HG02884 (cell line): Measurements from ENCODE around the gene COL27A1.
A peak's percentile ranks its signal among the peaks of the same experiment; 100 is the strongest.

Source experiments
- ATAC-seq: cut with Tn5 transposase; IDR thresholded peaks from one replicate; pipeline ENCODE4 v1.9.1; 2021; ENCODE audit warnings: mild to moderate bottlenecking, moderate library complexity; ENCODE audit not compliant: unreplicated experiment

The COL27A1 gene

DNA sequence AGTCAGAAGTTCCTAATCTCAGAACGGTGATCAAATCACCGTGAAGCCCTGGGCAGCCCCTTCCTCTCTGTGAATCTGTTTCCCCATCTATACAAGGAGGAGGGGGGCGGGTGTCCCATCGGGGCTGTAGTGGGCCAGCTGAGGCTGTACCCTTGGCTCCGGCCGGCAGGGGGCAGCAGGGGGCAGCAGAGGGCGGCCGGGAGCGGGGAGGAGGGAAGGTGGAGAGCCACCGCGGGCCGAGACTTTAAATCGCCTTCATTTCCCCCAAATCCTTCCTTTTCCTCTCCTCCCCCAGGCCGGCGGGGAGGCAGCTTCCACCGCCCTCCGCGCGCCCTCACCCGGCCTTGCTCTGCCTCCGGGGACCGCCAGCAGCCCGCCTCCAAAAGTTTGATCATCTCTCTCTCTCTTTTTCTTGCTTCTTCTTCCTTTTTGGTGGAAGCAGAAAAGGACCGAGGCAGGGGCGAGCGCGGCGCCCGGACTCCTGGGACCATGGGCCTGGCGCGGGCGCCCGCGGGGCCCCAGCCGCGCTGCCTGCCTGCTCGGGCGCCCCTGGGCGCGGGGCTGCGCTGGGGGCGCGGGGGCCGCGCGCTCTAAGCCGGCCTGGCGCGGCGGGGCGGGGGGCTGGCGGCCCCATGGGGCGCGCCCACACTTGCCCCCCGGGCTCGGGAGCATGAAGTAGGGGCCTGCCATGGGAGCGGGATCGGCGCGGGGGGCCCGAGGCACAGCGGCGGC, at the start of gene COL27A1:
Gene COL27A1 (plus strand): TSS at position 275 of the 732 bp plus-strand sequence. CDS start 414 bp downstream, at position 689.
- ATAC-seq, result peak; percentile 90

DNA sequence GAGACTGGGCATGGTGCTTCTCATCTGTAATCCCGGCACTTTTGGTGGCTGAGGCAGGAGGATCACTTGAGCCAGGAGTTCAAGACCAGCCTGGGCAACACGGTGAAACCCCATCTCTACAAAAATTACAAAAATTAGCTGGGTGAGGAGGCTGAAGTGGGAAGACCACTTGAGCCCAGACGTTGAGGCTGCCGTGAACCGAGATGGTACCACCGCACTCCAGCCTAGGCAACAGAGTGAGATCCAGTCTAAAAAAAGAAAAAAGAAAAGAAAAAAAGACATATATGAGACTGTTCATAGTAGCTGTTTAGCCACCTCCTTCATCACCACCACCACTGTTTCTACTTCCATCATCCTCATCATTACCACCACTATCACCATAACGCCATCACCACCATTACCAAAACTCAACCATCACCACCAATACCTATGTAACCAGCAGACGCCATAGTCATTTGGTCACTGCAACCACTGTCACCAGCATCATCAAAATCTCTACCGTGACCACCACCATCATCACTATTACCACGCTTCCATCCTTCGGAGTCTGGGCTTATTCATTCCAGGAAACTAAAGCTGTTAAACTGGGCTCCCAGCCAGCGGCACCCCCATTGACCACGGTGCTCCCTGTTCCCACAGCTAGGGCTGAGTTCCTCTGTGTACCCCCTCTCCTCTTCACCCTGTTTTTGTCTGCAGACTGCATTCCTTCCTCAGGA, 47.9 kb upstream of the COL27A1 start:
- ATAC-seq, result no peak

DNA sequence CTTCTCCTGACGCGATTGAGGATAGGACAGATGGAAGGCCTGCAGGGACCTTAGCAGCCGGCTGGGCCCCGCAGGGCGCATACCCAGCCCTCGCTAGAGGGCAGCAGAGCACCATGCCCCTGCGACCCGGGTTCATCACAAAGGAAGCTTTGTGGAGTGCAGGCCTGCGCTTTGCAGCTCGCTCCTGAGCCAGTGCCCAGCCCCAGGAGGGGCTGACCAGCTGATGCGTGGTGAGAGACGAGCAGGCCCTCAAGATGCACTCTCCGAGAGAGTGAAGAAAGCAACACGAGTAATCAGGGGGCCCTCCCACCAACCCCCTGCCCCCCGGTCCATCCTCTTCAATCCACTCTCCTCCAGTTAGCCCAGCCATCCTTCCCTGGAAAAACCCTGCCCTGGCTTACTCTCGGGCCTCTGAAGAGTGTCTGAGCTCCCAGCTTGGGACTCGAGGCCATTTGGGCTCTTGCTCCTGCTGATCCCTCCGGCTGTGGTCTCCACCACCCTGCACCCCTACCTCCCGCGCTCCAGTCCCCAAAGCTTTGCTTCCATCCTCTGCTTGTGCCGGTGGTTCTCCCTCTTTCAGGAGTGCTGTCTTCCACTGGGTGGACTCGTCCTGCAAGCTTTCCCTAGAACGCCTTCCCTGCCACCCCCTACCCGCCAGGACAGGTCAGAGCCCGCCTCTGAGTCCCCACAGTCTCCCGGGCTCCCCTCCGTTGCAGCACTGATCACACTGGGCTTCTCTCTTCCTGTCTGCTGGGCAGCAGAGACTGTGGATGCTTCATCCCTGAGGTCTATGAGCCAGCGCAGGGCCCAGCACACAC, 47.1 kb upstream of the COL27A1 start:
- ATAC-seq, result no peak

DNA sequence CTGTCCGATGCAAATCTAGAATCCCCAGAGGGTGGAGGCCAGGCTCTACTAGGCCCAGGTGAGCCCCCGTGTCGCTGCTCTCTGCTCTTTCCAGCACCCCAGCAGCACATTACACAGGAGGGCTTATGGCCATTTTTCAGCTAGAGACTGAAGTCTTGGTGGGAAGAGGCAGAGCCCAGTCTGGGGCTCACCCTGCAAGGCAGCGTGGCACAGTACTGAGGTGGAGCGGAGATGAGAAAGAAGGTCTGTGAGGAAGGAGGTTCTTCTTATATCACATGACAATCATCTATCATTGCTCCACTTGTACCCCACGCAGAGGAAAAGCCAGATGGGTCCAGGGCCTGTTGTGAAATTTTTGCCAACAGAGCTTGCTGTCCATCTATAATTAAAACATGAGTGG, 46.2 kb upstream of the COL27A1 start:
- ATAC-seq, result no peak

DNA sequence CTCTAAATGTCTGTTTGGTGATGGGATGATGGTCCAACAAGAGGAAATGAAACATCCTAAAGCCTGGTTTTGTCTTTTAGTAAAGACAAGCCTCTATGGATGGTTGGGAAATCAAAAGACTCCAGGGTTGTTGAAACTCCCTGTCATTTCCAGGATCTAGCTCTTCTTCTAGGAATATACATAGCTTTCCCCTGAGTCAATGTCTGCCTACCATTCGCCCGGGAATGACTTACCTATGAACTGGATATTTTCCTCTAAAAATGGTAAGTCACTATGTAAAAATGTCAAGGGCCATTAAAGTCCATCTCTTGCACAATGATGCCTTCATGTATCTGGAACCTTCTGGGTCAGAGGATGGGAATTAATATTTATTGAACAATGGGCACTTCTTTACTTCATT, 45.2 kb upstream of the COL27A1 start:
- no peak for ATAC-seq

DNA sequence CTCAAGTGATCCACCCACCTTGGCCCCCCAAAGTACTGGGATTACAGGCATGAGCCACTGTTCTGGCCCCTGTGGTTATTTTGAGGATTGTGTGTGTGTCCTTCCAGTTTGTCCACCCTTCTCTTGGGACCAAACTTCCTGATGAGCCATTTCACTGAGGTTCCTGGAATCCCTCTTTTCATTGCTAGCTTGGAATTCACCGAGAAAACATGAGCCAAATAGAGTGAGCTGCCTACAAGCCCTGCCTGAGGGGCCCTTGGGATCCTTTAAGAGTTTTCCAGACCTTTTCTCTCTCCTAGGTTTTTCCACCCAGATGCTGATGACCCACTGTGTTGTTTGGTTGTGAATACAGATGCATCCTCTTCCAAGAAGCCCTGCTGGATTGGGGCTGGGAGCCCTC, 43.0 kb upstream of the COL27A1 start:
- no peak for ATAC-seq

DNA sequence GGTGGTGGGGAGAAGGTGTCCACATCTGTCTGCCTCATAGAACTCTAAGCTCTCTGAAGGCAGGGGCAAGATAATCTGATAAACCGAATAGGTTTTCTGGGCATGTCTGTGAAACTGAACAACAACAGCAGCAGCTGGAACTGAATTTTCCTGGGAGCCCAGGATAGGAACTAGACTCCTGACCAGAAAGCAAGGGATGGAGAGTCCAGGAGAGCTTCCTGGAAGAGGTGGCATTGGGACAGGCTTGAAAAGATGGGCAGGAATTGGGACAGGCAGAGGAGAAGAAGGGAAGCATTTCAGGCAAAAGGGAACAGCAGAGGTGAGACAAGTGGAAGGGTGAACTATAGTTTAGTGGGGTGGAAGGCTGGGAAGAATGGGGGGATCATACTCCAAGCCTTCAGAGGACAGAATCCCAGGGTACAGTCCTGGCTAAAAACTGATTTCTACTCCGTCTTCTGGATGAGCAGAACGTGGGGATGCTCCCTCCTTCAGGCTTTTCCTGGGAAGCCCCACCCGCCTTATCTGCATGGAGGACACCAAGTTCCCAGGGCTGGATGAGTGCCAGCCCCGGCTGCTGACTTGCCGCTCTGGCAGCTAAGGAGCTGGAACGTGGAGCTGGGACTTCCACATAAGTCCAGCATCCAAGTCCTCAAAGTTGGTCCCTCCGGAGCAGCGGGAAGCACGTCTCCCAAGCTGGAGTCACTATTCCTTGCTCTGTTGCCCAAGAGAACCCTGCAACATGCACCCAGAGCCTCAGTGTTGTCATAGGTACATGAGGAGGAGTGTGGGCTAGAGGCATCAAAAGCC, 42.4 kb upstream of the COL27A1 start:
- ATAC-seq, result no peak

DNA sequence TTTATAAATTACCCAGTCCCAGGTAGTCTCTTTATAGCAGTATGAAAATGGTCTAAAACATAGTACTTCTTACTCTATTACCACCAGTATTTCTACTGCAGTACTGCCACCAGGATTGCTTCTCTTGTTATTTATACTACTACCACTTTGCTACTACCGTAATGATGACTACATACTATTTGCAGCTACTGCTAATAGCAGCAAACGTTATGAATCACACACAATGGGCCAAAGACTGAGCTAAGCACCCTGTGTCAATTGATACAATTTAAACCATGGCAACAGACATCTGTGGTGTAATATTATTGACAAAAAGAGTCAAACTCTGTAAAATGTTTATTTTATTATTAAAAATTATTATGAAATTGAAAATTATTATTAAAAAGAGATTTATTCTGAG, 41.0 kb upstream of the COL27A1 start:
- ATAC-seq, result no peak

DNA sequence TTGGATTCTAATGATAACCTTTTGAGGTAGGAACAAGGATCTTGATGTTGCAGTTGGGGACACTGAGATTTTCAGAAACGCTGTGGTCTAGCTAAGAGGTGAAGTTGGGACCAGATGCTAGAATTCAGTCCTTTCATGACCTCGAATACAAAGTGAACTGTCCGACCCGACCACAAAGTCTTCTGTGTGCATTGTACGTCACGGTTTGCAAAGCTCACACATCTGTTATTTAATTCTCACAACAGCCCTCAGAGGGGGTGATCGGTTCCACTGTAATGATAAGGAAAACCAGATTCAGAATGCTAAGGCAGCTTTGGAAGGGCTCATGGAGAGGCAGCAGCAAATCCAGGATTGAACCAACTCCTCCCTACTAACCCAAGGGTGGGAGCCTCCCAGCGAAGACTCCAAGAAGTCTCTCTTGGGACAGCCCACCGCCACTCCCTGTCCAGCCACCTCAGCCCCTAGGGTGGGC, 39.6 kb upstream of the COL27A1 start:
- no peak for ATAC-seq

DNA sequence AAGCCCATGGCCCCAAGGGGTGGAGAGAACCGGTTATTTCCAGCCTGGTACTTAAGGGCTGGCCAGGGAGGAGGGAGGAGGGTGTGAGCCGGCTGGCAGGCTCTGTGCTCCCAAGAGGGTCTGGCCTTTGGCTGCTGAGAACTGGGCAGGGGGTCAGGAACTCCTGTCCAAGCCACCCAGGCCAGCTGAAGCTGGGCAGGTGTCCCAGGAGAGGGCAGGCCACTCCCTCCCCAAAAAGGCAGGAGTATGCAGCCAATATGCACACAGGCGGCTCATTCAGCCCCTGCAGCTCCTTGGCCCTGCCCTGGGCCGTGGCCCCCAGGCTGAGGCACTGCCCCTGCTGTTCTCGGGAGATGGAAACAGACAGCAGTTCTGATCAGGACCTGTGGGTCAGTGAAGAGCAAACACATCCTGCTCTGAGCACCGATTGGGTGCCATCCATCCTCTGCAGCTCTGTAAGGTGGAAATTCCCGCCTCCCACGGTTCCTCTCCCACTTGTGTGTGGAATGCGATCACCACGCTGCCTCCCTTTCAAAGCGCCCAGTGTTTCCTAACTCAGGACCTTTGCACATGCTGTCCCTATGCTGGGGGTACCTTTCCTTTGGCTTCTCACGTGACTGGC, 39.1 kb upstream of the COL27A1 start:
- ATAC-seq, result no peak

DNA sequence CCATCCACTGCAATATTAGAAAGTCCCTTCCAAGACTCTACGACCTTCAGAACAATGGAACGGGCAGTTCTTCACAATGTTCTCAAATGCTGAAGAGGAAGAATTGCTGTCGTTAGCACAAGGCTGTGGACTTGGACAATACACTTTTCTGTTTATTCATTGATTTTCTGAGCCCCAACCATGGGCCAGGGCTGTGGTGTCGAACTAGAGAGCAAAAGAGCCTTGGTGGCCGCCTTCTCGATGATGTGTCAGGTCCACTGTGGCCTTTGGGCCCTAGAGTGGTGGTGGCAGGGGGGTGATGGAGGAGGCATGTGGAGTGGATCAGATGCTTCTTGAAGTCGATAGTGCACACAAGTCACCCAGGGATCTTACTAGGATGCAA, 37.7 kb upstream of the COL27A1 start:
- no peak for ATAC-seq

DNA sequence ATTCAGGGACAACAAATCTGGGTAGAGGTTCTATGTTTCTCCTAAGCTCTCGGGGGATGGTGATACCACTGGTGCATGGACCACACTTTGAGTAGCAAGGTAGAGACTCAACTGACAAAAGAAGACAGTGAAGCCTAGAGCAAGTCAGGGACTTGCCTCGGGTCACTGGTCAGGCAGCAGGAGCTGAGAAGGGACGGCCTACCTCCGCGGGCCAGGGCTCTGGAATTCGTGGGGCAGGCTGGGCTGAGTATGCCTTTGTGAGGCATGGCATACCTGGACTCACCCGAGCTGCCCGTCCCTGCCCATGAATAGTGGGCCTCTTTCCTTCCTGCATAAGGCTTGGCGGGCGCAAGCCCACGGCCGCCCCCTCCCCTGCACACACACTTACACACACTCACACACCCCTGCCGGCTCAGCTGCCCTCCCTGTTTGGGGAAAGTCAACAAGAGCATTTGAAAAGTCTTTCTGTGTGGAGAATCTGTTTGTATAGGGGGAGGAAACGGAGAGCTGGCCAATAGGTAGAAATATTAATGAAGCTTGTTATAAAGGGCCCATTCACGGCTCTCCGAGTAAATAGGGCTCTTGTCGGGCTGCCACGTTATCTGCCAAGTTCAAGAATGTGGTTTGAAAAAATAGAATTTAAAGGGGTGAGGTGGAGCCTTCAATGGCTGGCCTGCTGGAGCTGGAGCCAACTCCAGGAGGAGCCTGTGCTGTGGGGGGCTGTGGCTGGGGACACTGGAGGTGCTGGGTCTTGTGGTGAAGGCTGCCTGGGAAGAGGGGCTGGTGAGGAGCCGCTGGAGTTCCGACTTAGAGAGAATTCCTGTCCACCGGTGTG, 37.1 kb upstream of the COL27A1 start:
- ATAC-seq, result no peak

DNA sequence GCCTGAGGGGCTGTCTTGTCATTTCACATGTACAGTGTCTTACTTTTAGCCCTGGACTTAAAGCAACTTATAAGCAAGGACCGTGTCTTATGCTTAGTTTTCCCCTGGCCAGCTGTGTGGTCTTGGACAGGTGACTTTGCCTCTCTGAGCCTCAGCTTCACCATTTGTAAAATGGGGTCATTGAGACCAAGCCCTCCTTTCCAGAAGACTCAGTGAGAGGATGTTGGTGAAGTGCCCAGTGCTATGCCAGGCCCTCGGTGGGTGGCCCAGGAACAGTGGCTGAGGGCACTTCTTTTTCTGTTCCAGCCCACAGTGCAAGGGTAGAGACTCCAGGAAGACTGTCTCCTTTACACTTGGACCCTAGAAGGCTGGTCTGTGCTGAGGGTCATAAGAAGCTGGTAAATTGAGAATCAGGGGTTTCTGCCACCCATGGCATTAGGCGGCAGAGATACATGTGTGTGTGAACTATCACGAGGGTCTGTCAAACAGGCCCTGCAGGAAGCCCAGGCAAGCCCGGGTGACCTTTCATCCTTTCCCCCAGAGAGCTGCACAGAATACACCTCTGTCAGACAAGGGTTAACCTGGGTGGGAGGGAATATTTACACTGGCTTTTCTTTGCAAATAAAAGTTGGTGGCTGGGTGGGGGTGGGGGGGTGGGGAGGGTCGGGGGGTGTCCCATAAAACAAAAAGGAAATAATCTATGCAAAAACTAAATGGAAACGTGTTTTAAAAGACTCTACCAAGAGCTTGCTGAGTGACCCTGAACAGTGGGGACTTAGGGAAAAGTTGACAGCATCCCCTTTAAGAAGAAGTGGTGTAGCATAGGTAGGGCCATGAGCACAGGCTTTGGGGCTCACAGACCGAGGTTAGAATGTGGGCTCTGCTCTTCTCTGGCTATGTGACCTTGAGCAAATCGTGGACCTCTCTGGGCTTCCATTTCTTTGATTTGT, 35.8 kb upstream of the COL27A1 start:
- ATAC-seq, result no peak

DNA sequence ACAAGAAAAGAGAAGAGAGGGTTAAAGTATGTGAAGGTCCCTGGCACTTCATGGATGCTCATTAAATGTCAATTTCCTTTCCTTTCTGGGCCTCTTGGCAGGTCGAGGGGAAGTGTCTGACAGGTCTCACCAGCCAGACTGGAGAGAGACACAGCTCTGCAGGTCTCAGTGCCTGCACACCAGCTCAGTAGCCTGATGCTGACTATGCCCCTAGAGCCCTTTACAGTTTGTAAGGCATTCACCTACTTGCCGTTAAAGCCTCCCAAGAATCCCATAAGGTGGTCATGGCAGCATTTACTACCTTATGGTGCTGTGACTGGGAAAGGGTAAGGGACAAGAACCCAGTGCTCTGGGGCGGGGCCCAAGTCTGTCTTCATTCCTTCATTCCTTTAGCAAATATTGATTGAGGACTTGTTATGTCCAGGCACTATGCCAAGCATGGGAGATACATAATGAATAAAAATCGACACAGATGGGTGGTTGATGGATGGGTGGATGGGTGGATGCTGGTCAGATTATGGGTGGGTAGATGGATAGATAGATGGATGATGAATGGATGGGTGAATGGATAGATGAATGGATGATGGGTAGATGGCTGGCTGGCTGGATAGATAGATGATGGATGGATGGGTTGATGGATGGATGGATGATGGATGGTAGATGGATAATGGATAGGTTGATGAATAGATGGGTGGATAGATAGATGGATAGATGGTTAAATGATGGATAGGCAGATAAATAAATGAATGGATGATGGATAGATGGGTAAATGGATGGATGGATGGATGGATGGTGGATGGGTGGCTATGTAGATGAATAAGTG, 34.9 kb upstream of the COL27A1 start:
- no peak for ATAC-seq

DNA sequence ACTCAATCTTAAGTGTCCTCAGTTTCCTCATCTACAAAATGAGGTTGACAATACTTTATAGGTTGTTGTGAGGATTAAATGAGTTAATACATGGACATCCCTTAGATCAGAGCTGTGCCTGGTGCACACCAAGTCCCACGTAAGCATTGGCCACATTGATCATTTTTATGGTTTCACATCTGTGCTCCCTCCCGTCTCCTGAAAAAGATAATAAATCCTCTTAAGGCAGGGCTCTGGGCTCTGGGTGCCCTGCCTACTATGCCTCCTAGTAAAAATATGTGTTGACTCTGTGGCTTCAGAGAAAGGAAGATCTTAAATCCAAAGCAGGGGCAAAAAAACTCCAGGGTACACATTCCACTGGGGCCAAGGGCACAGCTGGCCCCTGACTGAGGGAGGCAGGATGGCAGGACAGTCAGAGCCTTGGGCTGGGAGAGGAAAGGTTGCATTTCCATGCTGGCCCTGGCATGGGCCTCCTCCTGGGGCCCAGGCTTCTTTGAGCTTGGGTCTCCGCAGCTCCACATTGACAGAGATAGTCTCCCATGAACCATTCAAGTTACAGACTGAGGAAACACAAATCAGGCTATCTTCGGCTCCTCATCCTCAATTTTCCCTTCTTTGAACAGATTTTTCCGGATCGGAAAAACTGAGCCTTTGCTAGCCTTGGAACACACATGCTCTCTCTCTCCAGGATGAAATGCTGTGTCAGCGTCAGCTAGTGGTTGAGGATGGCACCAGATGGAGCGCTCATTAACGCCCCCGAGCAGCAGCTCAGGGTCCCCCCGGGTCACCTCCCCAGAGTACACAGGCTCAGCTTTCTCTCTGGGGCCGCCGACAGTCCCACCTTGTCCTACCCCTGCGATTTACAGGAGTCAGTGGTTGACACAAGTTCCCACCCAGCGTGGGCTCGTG, 33.9 kb upstream of the COL27A1 start:
- ATAC-seq, result no peak
